Heart left ventricle (tissue), 13 donors: ENCODE data around the gene CPNE4.

Source experiments
- CTCF ChIP-seq, 12 donors: fragments of 200-600 bp; sonication (generic) in 4 of 12; IDR thresholded peaks; one replicate each; pipeline versions ENCODE4 v1.5.0 to v1.8.0; 2018 to 2022; ENCODE audit warnings: antibody characterized with exemption in 12 of 12, mild to moderate bottlenecking in 5 of 12
- POLR2A ChIP-seq, 2 donors: fragments of 450-650 bp; IDR thresholded peaks; one replicate each; pipeline ENCODE4 v1.6.1; 2017; ENCODE audit warnings: antibody characterized with exemption in 2 of 2, mild to moderate bottlenecking in 2 of 2, moderate library complexity in 2 of 2
- donor health status: ischemic (EF 13 %, LVEDD 7.1; RV severe dilation, severe dysfunction).
- donor health status: DM: no; HTN: yes; CAD: no.
- donor health status: DM: no; HTN: no; CAD: no.
- donor health status: ischemic (EF 25% LVEDD 6.9; RV normal size, moderate dysfunction).
- donor health status: ischemic (EF 25% LVEDD 5.7; RV mildly dilated, moderate dysfunction).
- donor health status: ischemic (EF 35%, LVEDD 5.7; RV mildly dilated, moderate dysfunction).
- donor health status: nonischemic (EF 11% LVEDD 7.7; RV severe dilation, severe dysfunction).
- donor health status: DM: yes; HTN: yes; CAD: no.
- donor health status: PGD.
- donor health status: ischemic (EF 29% LVEDD 5.4; RV normal size, mild dysfunction).
- donor health status: nonischemic (EF 23%, LVEDD 6.1; RV moderate dilation, normal function).

GRCh38 chr3:131738095-131738494 is 296.7 kb downstream of the CPNE4 start:
- TF ChIP-seq CTCF (IDR thresholded peaks at IDR 0.05) (no peak), POLR2A (IDR thresholded peaks at IDR 0.05) (no peak)
